ENCODE results near the gene UGGT2.

The UGGT2 gene

GRCh38 chr13:95754069-95754468, 299.1 kb downstream of the UGGT2 start:
- no peak for TF ChIP-seq CTCF (IDR thresholded peaks at IDR 0.05; ENCODE audit: control insufficient read depth, insufficient read depth, low read depth, low read length, missing control alignments)
- DNase-seq (ENCODE audit: low read depth) = no peak
- H3K4me3 ChIP-seq (ENCODE audit: control insufficient read depth, low read depth, low read length) = no peak overlapping the region

- H3K4me3 ChIP-seq (ENCODE audit: control insufficient read depth, low read depth, low read length) = no peak overlapping the region
- no peak for DNase-seq (ENCODE audit: low read depth)
- TF ChIP-seq CTCF (IDR thresholded peaks at IDR 0.05; ENCODE audit: control insufficient read depth, insufficient read depth, low read depth, low read length, missing control alignments) = no peak
Measured at GRCh38 chr13:95752677-95753076, 300.5 kb downstream of the UGGT2 start.

Measured in AG09309 (cell line).